GM04503 (cell line): ENCODE data around the gene KRT6A.

Experiments
- DNase-seq: peaks from one replicate; pipeline ENCODE4 v3.0.0-alpha.2; 2012; ENCODE audit warnings: low read depth

KRT6A gene

DNA sequence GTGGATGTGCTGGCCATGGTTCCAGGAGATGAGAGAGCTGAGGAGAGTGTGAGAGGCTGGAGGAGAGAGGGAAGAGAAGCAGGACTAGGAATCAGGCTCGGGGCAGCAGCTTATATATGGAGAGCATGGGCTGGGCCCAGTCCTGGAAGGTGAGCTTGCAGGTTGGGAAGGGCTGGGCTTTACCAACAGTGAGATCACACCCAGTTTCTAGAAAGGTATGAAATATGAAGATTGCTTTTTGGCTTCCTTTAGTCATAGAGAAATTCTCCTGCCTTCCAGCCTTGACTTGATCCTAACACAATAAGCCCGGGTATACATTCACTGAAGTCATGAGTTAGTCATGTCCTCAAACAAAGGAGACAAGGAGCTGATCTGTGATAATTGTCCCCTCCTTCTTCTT is at the start of gene KRT6A:
Gene KRT6A (minus strand): TSS at position 86 of the 400 bp plus-strand sequence. CDS start 69 bp downstream, at position 17.
- DNase-seq = no peak

DNA sequence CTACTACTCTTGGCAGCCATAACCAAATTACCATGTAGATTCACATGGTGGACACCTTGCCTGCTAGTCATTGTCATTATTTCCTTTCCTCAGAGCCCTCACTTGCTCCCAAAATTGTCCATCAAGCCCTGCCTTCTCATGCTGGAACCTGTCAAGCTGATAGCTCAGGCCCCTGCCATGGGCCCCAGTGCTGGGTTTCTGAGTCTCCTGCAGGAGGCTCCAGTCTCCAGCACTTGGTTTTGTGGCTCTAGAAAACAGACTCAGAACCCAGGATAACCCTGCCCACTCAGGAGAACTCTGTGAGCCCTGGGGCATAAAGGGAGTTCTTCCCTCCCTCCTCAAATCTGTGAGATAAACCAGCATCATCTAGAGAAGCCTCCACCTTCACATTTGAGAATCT is 49.1 kb upstream of the KRT6A start:
- no peak for DNase-seq

DNA sequence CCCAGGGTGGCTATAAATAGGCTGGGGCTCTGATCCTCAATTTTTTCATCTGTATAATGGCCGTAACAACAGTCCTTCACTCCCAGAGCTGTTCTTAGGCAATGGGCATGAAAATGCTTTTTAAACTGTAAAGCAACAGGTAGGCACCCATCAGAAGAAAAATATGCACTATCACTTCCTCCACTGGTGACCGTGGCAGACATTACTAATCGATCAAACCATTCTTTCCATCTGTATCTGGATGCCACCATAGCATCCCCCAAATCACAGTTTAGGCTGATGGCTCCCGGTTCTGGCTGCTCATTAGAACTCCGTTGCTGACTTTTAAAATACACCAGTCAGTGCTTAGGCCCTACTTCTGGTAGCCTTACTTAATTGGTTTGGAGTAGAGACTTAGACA is 48.7 kb upstream of the KRT6A start:
- no peak for DNase-seq

DNA sequence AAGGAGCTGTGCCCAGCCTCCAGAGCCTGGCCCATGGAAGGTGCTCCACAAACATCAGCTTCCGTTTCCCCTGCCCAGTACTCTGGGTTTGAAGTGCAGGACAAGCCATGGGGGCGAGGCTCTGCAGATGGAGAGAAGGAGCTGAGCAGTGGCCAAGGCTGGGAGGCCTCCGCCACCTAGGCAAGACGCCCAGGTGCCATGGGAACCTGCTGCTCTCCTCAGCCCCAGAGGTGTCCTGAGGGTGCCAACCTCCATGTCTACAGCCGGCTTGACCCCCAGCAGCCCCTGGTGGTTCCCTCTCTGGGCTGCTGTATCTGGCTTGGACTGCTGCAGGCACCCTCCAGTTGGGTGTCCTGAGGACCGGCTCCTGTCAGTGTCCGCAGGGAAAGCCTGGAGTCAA is 47.5 kb upstream of the KRT6A start:
- DNase-seq = no peak

DNA sequence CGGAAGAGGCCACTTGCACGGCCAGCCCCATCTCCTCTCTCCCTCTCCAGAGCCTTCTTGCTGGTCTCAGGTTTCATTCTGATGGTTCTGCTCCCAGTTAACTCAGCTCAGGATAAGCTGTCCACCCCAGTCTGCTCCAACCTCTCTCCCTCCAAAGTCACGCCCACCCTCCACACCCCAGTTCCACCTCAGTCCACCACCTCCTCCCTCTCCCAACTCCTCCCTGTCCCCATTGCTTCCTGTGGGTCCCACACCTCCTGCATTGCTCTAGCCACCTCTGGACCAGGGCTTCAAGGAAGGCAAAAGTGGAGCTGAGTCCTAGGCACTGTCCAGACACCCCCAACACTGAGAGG is 46.7 kb upstream of the KRT6A start:
- DNase-seq = no peak

DNA sequence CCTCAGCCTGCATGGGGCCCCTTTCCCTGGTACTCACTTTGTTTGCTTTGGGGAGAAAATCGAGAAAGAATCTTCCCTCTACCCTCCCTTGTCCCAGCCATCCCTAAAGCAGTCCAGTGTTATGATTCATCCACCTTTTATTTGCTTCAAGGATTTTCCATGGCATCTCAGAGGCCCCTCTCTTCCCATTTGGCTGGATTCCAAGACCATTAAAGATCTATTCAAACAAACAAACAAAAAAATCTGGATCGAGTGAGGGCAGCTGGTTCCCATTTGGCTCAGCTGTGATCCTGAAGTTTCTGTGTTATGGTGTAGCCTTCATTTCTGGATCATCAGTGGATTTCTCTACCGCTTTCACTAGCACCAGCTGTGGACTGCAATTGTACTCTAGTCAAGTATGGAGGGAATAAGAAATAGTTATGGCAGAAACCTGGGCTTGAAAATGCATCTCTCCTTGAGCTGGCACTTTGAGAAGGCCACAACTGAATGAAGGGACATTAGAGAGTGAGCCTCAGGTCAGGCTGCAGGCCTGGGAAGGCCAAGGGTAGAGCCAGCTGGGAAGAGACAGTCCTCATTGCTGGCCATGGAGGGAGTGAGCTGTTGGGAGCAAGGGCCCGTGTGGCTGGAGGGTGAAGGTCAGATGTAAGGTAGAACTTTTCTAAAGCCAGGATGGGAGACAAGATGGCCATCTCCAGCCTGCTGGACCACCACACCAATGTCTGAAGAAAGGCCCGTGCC is 46.2 kb upstream of the KRT6A start:
- DNase-seq = peak; percentile 65

DNA sequence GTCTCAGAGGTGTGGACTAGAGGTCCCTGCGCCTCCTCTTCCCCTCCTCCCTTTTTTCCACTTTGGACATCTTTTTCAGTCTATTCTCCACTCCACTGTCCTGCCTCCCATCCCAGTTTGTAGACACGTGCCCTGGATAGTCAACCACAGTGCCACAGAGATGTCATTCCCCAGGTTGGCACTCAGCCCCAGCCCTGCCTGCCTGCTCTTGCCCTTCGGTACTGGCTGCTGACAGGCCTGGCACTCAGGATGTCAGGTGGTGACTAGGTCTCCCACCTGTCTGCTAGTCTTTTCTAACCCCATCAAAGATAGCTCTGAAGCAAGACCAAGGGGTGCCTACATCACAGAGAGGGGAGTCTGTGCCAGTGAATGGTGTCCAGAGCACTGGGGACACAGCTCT is 44.0 kb upstream of the KRT6A start:
- DNase-seq = no peak

DNA sequence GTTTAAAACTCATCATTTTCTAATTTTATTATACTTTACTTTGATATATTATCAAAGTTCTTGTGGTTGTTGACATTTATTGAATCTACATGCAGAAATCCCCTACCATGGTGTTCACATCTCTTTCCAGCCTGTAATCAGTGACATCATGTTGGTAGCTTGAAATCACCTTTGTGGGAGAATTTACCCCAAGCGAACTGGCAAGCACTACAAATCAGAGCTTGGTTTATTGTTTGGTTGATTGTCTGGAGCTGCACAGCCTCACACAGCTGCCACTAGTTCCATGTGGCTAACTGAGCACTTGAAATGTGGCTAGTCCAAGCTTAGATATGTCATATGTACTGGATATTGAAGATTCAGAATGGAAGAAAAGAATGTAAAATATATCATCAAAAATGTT is 42.5 kb upstream of the KRT6A start:
- no peak for DNase-seq

DNA sequence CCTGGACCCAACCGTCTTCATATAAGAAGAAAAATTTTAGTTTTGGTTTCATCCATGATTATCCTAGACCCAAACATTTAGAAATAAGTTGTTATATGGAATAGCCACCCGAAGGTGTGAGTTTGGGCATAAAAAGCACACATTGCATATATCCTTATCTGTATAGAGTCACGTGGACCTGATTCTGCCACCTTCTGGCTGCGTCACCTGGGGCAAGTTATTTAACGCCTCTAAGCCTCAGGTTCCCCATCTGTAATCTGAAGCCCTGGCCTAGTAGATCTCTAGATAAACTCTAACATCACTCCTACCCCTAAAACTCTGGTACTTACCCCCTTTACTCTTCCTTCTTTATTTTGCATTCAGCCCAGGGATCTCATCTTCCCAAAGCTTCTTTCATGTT is 41.4 kb upstream of the KRT6A start:
- DNase-seq = no peak

DNA sequence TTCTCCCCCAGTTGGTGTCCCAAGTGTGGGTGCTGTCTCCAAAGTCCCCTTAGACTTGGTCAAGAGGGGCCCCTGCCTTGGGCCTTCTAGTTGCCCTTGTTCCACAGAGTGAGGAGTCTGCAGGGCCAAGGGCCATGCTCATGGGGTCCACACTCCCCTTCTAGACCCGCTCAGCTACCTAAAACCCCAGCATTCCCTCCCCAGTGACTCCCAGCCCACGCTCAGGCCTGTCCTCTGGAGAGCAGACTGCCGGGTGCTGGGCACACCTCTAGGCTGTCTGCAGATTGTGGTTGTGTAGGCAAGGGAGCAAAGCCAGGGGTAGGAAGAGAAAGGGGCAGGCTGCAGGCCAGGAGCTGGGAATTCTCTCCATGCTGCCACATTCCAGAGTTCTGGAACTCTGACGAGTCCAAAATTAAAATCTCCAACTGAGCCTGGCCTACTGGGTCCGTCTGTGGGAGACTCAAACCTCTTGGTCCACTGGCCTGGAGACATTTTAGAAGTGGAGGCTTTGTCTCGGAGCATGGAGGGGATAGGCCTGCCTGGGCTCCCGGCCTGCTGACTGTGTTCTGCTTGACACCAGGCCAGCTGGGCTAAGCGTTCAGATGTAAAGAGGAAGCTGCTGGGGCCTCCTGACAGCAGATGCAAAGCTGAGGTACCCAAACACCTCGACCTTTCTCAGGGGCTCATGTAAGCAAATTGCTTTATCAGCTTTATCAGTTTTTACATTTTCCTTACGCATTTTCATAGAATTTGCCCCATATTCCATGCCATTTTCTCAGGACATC is 40.8 kb upstream of the KRT6A start:
- DNase-seq = no peak

DNA sequence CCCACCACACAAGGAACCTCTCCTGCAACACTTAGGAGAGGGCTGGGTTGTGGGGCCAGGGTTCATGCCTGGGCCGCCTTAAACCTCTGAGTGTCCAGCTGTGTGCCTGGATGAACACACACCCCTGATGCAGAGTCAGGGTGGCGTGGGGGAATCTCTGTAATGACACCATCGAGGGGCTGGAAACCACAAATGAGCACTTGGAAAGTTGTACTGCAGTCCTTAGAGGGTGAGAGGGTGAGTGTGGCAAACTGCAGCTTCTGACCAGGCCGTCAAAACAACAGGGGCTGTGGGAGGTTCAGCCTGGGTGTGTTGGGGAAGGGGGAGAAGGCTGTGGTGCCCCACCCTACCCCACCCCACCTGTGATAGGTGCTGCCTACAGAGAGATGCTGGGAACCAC is 39.6 kb upstream of the KRT6A start:
- DNase-seq = no peak

DNA sequence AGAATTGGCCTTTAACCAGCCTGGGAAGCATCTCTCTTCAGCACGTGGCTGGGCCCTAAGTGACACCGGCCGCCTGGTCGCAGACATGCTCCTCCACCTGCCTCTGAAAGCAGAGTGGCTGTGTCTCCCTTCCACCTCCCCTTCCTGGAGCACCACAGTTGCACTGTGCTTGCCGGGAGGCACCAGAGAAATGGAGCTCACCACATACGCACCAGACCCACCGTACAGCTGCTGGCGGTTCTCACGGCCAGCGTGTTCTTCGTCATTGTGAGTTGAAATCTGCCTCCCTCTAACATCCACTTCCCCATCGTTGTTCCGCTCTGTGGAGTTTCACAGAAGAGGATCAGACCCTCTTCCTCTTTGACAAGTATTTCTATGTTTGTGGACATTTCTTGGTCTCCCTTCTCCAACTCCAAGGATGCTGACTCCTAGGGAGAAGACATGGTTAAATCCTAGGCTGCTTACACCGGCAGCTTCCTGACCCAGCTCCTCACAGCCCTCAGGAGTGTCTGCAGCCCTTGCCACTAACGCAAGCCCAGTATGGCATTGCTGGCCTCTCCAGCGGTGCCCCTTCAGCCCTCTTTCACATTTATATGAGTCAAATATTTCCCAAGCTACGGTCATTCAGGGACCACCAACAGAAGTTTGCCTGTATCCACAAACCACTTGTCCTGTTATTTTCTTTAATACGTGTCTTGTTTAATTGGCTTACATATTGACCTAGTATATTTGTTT is 38.7 kb upstream of the KRT6A start:
- no peak for DNase-seq

DNA sequence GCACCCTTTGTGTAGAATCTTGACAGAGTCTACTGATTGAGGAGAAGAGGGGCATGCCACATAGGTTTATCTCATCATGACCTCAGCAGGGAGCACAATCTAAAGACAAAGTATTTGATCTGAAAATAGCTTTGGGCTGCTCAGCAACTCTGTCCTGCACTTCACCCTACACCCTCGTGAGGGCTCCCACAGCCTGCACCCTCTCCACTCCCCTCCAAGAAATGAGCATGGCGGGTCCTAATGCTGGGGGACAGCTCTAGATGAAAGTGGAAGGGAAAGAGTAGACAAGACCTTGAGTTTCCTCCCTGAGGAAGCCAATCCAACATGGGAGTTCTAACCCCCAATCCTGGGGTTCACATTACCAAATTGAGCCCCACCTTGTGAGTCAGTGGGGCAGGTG is 37.8 kb upstream of the KRT6A start:
- DNase-seq = no peak

DNA sequence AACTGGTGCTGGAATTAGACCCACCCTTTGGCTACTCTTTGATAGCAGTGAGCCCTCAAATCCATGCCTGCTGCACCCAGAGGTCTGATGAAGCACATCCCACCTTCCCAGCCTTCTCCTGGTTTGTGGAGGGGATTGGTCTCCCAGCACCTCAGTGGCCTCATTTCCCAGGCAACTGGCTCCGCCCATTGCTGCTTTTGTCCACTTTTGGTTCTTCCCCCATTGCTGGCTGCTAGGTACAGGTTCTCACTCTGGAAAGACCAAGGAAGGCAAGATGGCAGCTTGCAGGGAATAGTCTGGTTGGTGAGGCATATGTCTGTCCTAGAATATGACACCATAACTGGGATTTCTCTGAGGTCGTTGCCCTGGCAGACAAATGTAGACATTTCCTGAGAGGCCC is 37.3 kb upstream of the KRT6A start:
- DNase-seq = no peak

DNA sequence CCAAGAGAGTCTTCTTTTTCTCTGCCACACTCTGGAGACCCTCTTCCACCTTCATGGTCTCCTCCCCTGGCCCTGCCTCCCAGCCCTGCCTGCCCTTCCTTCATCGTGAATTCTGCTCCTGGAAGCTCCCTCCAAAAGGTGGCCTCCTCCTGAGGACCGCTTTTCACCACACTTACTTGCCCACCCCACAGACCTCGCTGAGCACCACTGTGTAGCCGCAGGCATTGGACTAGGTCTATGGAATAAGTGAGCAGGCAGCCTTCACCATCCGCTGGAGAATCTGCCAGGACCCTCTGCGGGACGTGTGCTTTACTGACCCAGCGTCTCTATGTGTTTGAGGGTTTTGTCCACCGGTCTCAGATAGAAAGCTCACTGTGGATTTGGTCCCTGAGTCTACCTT is 36.8 kb upstream of the KRT6A start:
- DNase-seq = no peak

DNA sequence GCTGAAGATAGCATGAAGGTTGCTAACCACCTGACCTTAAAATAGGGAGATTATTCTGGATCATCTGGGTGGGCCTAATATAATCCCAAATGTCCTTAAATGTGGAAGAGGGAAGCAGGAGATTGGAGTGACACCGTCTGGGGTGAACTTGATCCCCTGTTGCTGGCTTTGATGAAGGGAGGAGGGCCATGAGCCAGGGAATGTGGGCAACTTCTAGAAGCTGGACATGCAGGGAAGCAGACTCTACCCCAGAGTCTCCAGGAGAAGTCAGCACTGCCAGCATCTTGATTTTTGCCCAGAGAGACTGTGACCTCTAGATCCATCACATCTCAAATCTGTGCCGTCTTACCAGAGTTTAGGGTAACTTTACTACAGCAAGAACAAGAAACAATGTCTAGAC is 36.4 kb upstream of the KRT6A start:
- no peak for DNase-seq

DNA sequence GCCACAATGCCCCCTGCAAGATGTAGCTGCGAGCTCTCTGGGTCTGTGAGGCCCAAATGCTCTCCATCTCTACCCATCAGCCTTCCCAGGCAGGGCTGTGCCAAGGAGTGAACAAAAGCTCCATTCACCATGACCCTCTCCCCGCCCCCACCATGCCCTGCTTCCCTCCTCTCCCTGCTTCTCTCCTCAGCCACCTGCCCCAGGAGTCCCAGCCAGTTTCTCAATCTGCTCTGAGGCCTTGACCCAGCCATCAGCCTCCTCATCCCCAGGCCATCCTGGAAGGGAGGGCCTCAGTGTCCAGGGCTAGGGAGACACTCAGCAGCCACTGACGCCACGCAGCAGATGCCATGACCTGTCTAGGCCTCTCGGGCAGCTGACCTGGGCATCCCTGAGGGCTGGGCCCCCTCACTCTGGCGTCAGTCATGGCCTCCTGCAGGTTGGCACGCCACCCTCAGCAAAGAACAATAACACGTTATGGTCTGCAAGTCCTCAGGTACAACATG is 35.6 kb upstream of the KRT6A start:
- no peak for DNase-seq

DNA sequence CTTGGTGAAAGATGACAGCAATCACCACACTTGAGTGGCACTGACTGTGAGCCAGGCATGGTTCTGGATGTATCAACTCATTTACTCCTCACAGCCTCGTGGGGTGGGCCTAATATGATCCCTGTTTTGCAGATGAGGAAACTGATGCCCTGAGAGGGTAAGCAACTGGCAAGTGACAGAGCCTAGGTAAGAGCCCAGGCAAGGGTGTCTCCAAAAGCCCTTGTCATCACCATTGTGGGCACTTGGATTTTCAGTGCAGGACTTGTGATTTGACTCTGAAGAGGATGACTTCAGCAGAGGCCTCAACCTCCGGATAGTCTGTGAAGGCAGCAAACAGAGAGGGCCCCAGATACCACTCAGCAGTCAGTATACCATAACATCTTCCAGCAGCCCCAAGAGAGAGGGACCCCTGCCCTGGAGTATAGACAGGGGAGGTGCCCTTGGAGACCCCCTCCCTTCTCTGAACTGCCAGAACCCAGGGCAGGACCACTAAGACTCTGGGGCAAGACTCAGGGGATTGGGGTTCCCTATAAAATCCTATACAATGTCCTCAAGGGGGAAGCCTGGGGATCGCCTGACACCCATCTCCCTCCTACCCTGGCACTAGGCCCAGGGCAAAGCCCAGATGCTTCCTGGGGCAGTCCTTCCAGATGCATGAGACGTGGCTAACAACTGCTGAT is 34.2 kb upstream of the KRT6A start:
- no peak for DNase-seq

DNA sequence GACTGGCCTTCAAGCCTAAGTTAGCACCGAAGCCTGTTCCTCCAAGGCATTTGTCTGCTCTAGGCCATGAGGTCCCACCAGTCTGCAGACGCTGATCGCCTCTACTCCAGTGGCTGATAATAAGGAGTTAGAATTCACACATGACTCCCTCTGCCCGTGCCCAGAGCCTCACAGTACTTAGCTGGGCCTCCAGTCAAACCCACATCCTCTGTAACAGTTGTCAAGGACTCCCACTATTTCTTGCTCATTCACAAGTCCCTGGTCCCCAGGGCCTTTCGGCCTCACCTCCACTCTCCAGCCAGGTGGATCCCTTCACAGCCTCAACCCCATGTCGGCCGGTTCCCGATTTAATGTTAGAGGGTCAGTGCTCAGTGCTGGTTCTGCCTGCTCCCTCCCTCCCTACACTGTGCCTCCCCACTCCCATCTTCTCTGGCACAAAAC is 33.5 kb upstream of the KRT6A start:
- no peak for DNase-seq

DNA sequence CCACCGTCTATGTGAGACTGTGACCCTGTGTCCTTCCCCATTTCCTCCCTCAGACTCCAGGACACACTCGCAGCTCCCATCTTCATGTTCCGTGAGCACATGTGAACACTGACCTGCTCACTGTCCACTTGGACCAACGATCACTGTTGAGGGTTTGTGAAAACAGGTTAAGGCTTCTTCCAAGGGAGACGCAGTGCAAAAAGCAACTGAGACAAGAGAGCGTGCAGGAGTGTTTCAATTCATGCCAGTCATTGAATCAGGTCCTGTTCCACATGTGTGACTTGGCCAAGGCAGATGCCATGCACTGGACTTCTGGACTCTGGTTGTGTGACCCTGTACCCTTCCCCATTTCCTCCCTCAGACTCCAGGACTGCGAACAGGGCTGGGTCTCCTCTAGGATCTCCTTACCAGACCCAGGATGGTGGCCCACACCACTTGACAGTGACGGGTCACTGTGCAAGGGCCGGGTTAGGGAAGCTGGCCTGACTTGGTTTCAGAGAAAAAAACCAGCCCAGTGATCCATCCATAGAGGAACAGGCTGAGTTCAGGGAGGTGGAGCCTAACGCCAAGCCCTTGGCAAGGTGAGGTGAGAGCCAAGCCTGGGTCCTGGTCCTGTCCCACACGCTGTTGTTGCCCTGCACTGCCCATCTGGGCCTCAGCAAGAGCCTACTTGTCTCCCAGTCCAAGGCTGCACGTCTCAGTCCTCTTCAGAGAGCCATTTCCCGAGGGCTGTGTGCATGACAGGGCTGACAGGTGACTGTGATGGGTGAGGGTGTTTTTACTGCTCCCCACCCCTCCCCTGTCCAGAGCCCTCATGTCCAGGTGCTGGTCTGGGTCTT is 32.8 kb upstream of the KRT6A start:
- DNase-seq = no peak

DNA sequence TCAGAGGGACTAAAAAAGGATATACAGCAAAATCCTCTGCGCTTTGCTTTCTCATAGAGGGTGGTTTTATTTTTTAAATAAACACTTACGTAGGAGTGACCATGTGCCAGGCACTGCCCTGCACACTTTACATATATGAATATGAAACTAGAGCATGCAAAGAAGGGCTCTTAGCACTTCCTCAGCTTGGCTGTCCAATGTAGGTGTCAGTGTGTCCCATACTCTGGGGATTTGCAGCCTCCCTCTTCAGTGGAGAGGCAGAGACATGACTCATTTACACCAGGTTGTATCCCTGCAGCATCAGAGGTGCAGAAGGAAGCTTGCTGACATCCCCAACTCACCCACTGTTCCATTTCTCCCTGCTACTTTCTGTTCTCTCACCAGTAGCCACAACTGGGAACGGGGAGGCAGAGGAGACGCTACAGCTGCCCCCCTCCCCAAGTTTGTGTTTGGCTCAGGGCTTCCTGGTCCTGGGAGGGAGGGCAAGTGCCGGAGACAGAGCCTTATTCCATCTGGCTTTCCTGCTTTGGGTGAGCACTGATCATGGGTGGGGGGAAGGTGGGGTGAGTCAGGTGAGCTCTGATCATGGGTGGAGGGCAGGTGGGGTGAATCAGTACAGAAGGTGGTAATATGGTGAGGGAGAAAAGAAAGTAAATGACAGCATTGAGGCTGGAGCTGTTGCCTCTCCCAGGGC is 32.0 kb upstream of the KRT6A start:
- no peak for DNase-seq
